BLaER1 (cell line): Measurements from ENCODE around the gene ZCCHC2.

Experiments
- H3K27ac ChIP-seq: shearing (Covaris generic); formaldehyde crosslinking; 2 replicates; pipeline ENCODE4 v1.8.1; 2022
- H3K27me3 ChIP-seq: shearing (Covaris generic); formaldehyde crosslinking; 2 replicates; pipeline ENCODE4 v1.8.1; 2022
- H3K36me3 ChIP-seq: shearing (Covaris generic); formaldehyde crosslinking; 2 replicates; pipeline ENCODE4 v1.8.1; 2022
- H3K4me1 ChIP-seq: shearing (Covaris generic); formaldehyde crosslinking; 2 replicates; pipeline ENCODE4 v1.8.1; 2022
- H3K4me2 ChIP-seq: shearing (Covaris generic); formaldehyde crosslinking; 2 replicates; pipeline ENCODE4 v1.8.1; 2022
- H3K4me3 ChIP-seq: shearing (Covaris generic); formaldehyde crosslinking; 2 replicates; pipeline ENCODE4 v1.8.1; 2022
- H3K9ac ChIP-seq: shearing (Covaris generic); formaldehyde crosslinking; 2 replicates; pipeline ENCODE4 v1.8.1; 2022
- H3K9me3 ChIP-seq: shearing (Covaris generic); formaldehyde crosslinking; 2 replicates; pipeline ENCODE4 v1.8.1; 2022
- H4K20me1 ChIP-seq: shearing (Covaris generic); formaldehyde crosslinking; 2 replicates; pipeline ENCODE4 v1.8.1; 2022
- Cebpa-rat ChIP-seq: shearing (Covaris generic); IDR thresholded peaks from 2 replicates; pipeline ENCODE4 v1.8.1; 2022

ZCCHC2 gene

GRCh38 chr18:62602706-62603105 is 79.9 kb downstream of the ZCCHC2 start:
- Histone ChIP-seq H3K4me2 (no peak overlapping the region), H3K27me3 (peaks cover 13% of the 10 kb centered on the region), H3K9me3 (peaks cover 43% of the 10 kb centered on the region), H3K4me1 (peaks cover 30% of the 10 kb centered on the region), H3K9ac (no peak overlapping the region), H3K4me3 (no peak overlapping the region), H4K20me1 (no peaks in the 10 kb centered on the region), H3K36me3 (no peaks in the 10 kb centered on the region), H3K27ac (no peak overlapping the region)
- no peak for TF ChIP-seq Cebpa-rat

GRCh38 chr18:62603211-62603610 is 80.4 kb downstream of the ZCCHC2 start:
- Histone ChIP-seq H3K27ac (no peak overlapping the region), H3K27me3 (peaks cover 8% of the 10 kb centered on the region), H3K9ac (no peak overlapping the region), H3K36me3 (no peaks in the 10 kb centered on the region), H3K9me3 (peaks cover 42% of the 10 kb centered on the region), H3K4me3 (no peak overlapping the region), H3K4me2 (no peak overlapping the region), H3K4me1 (peaks cover 30% of the 10 kb centered on the region), H4K20me1 (no peaks in the 10 kb centered on the region)
- no peak for TF ChIP-seq Cebpa-rat

GRCh38 chr18:62603979-62604378 is 81.2 kb downstream of the ZCCHC2 start:
- Histone ChIP-seq H4K20me1 (no peaks in the 10 kb centered on the region), H3K9me3 (peaks cover 35% of the 10 kb centered on the region), H3K9ac (no peak overlapping the region), H3K27me3 (0 out of 2 replicates have a peak, but pooled peaks cover under 1% of the 10 kb centered on the region), H3K4me2 (peak overlapping the region; percentile 77), H3K4me1 (peaks cover 30% of the 10 kb centered on the region), H3K36me3 (no peaks in the 10 kb centered on the region), H3K4me3 (no peak overlapping the region), H3K27ac (0 out of 2 replicates have a peak overlapping the region, but pooled peaks have one; percentile 44)
- TF ChIP-seq Cebpa-rat = no peak

GRCh38 chr18:62605685-62606084 is 82.9 kb downstream of the ZCCHC2 start:
- H3K27ac ChIP-seq = peak overlapping the region; percentile 56
- H3K4me1 ChIP-seq = peaks cover 47% of the 10 kb centered on the region

GRCh38 chr18:62606106-62606505 is 83.3 kb downstream of the ZCCHC2 start:
- Histone ChIP-seq H3K36me3 (no peaks in the 10 kb centered on the region), H3K9me3 (peaks cover 17% of the 10 kb centered on the region), H3K4me3 (no peak overlapping the region), H4K20me1 (no peaks in the 10 kb centered on the region), H3K4me1 (peaks cover 51% of the 10 kb centered on the region), H3K27me3 (no peaks in the 10 kb centered on the region), H3K9ac (no peak overlapping the region), H3K27ac (peak overlapping the region; percentile 56), H3K4me2 (peak overlapping the region; percentile 77)
- no peak for TF ChIP-seq Cebpa-rat

More at GRCh38 chr18:62605685-62606084, 82.9 kb downstream of the ZCCHC2 start:
- Histone ChIP-seq H4K20me1 (no peaks in the 10 kb centered on the region), H3K9ac (no peak overlapping the region), H3K36me3 (no peaks in the 10 kb centered on the region), H3K9me3 (peaks cover 22% of the 10 kb centered on the region), H3K4me3 (no peak overlapping the region), H3K27me3 (no peaks in the 10 kb centered on the region), H3K4me2 (peak overlapping the region; percentile 77)
- TF ChIP-seq Cebpa-rat = no peak

GRCh38 chr18:62607302-62607701 is 84.5 kb downstream of the ZCCHC2 start:
- Histone ChIP-seq H3K27me3 (no peaks in the 10 kb centered on the region), H3K27ac (no peak overlapping the region), H3K4me3 (no peak overlapping the region), H3K9me3 (peaks cover 11% of the 10 kb centered on the region; the same call in 1 of the 2 replicates), H4K20me1 (no peaks in the 10 kb centered on the region), H3K9ac (no peak overlapping the region), H3K4me2 (no peak overlapping the region), H3K36me3 (no peaks in the 10 kb centered on the region), H3K4me1 (peaks cover 63% of the 10 kb centered on the region)
- TF ChIP-seq Cebpa-rat = no peak

- H3K4me1 ChIP-seq = peaks cover 69% of the 10 kb centered on the region
- peaks cover 11% of the 10 kb centered on the region; the same call in 1 of the 2 replicates for H3K9me3 ChIP-seq
- H3K27me3 ChIP-seq = no peaks in the 10 kb centered on the region
- H3K4me3 ChIP-seq = no peak overlapping the region
- H4K20me1 ChIP-seq = no peaks in the 10 kb centered on the region
- H3K36me3 ChIP-seq = no peaks in the 10 kb centered on the region
- no peak overlapping the region for H3K27ac ChIP-seq
- no peak overlapping the region for H3K4me2 ChIP-seq
- no peak for TF ChIP-seq Cebpa-rat
- H3K9ac ChIP-seq = no peak overlapping the region
These were observed 85.0 kb downstream of the ZCCHC2 start for GRCh38 chr18:62607708-62608428.

- H3K9me3 ChIP-seq = peaks cover 11% of the 10 kb centered on the region; the same call in 1 of the 2 replicates
- H3K4me2 ChIP-seq = peak overlapping the region; percentile 83
- no peak overlapping the region for H3K27ac ChIP-seq
- H3K4me1 ChIP-seq = peaks cover 65% of the 10 kb centered on the region
- no peak for TF ChIP-seq Cebpa-rat
- no peak overlapping the region for H3K4me3 ChIP-seq
- H4K20me1 ChIP-seq = no peaks in the 10 kb centered on the region
- H3K27me3 ChIP-seq = no peaks in the 10 kb centered on the region
- H3K9ac ChIP-seq = no peak overlapping the region
- H3K36me3 ChIP-seq = no peaks in the 10 kb centered on the region
These were observed 86.9 kb downstream of the ZCCHC2 start for GRCh38 chr18:62609764-62610163.

GRCh38 chr18:62610351-62610700 is 87.5 kb downstream of the ZCCHC2 start:
- no peak for TF ChIP-seq Cebpa-rat
- Histone ChIP-seq H3K36me3 (no peaks in the 10 kb centered on the region), H4K20me1 (no peaks in the 10 kb centered on the region), H3K27me3 (no peaks in the 10 kb centered on the region), H3K4me1 (peaks cover 60% of the 10 kb centered on the region), H3K27ac (no peak overlapping the region), H3K9me3 (peaks cover 11% of the 10 kb centered on the region; the same call in 1 of the 2 replicates), H3K4me2 (peak overlapping the region; percentile 83), H3K9ac (no peak overlapping the region), H3K4me3 (no peak overlapping the region)

- Histone ChIP-seq H3K9ac (no peak overlapping the region), H3K9me3 (peaks cover 11% of the 10 kb centered on the region; the same call in 1 of the 2 replicates), H3K27ac (no peak overlapping the region; the same call in 1 of the 2 replicates), H3K4me2 (peak overlapping the region; percentile 83), H3K27me3 (no peaks in the 10 kb centered on the region), H3K36me3 (no peaks in the 10 kb centered on the region), H3K4me1 (peaks cover 54% of the 10 kb centered on the region), H3K4me3 (no peak overlapping the region), H4K20me1 (no peaks in the 10 kb centered on the region)
- no peak for TF ChIP-seq Cebpa-rat
These were observed 88.0 kb downstream of the ZCCHC2 start for GRCh38 chr18:62610701-62611411.
